T-helper 1 cell (primary cell): ENCODE data around the gene POLR3GL.
"Not testable (repeated sequence)": the region's sequence is repeated elsewhere in the genome, so short reads cannot be mapped to it uniquely, and the experiment has no call there.

Source experiments
- DNase-seq, 5 donors: peaks; one replicate each; pipeline ENCODE4 v3.0.0-alpha.2; 2012 to 2020

The POLR3GL gene

DNA sequence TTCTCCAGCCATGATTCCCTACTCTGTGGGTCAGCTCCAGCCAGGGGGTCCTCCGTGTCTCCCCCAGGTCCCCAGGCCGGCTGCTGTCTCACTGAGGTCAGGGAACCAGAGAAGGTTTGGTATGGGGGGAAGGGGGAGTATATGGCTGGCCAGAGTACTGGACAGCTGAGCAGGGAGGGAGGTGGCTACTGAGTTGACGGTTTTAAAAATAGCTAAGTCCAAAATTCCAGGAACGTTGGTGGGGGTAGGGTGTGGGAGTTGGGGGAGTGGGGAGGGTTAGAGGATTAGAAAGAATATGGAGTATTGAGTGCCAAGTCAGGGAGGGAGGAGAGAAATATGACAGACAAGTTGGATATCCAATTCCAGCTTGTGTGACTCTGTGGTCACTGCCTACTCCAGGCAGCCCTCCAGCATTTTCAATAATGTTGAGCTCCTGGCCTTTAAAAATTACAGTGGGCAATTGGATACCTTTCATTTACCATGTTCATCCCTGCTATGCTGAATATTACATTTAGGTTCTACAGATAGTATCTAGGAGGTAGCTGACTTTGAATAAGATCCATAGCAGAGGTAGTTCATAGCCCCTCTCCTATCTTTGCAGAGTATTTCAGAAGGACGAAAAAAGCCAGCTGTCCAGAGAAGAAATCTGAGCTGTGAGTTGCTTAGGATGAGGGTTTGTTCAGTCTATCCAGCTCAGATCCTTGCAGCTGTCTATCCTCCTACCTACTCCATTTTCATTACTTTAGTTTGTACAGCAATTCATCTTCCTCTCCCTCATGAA lies 57.3 kb downstream of the POLR3GL start, which contains the start of gene HJV:
TSS of gene HJV (minus strand) at position 114 of the 781 bp plus-strand sequence. CDS start 1,504 bp downstream, outside the sequence.
- no peak for DNase-seq

DNA sequence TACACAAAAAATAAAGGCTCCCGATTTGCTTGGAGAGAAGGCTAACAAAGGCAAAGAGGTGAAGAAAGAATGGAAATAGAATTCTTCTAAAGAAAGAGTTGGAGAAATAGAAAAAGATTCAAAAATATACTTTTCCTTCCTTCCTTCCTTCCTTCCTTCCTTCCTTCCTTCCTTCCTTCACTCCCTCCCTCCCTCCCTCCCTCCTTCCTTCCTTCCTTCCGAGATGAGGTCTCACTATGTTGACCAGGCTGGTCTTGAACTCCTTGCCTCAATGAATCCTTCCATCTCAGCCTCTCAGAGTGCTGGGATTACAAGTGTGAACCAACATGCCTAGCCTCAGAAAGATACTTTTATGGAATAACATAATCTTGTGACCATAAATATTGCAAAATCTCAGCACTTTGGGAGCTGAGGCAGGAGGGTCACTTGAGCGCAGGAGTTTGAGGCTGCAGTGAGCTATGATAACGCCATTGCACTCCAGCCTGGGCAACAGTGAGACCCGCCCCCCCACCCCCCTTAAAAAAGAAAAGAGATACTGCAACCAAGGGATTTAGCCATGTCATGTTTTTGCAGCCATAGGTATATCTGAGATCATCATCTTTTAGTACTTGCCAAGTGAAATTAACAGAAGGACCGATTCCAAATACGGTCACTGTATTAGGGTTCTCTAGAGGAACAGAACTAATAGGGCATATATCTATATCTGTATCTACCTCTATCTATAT lies 58.1 kb downstream of the POLR3GL start:
- DNase-seq, result no peak

DNA sequence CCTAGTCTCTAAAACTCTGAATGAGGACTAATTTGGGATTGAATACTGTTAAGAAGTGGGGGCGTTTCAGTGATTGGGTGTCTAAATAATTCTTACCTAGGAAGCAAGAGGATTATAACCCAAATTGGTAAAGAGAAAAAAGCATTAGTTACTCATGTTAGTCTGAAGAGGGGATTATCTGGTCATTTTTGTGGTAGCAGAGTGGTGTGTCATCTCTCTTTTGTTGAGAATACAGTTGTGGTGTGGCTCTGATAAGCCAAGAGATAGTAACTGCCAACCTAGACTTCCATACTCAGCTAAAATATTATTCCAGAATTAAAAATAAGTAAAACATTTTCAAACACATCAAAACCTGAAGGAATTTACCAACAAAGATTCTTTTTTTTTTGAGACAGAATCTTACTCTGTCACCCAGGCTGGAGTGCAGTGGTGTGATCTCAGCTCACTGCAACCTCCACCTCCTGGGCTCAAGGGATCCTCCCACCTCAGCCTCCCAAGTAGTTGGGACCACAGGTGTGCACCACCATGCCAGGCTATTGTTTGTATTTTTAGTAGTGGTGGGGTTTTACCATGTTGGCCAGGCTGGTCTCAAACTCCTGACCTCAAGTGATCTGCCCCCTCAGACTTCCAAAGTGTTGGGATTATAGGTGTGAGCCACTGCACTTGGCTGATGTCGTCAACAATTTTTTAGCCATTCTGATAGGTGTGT lies 61.5 kb downstream of the POLR3GL start:
- DNase-seq, result not testable (repeated sequence)

DNA sequence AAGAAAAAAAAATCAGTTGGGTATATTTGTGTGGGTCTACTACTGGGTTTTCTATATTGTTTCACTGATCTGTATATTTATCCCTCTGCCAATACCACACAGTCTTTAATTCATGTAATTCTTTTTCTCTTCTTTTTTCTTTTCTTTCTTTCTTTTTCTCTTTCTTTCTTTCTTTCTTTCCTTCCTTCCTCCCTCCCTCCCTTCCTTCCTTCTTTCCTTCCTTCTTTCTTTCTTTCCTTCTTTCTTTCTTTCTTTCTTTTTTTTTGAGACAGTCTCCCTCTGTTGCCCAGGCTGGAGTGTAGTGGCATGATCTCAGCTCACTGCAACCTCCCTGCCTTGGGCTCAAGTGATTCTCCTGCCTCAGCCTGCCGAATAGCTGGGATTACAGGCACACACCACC lies 62.2 kb downstream of the POLR3GL start:
- not testable (repeated sequence) for DNase-seq
